ENCODE data around the gene ABLIM3. TPM values are rescaled to one million over a fixed set of nuclear protein-coding genes. Genes with fewer than 3 reads are reported as not detected.

Gene ABLIM3
- total and polyA plus RNA-seq, 2 of the 13 experiments (the other 11 are each of a cell fraction or from before 2014, with no cell fraction given) = 0.53 to 6.3 TPM

DNA sequence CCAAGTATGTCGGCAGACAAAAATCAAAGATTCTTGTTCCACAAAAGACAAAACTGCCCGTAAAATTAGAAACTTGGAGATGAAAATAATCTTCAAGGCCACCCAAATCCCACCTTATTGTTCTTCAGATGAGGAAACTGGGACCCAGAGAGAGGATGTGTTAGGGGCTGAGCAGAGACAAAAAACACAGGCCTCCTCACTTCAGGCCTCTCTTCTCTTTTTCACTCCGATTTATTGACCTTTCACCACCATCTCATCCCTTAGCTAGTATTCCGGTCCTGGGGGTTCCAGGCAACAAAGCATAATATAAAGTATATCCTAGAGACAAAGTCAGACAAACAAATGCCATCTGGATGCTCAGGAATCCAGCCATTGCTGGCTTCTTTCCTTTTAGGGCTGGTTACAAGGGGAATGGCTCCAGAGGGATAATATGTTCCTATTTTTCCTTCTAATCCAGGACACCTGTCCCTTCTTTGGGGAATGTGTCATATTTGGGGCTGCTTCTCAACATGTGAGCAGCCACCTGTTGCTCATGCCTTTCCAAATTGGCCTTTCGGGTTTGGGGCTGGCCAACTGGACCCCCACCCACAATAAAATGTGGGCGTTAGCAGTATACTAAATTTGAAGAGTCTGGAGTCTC, 88.1 kb downstream of the ABLIM3 start (continued):
- TF ChIP-seq, protein P1, sequence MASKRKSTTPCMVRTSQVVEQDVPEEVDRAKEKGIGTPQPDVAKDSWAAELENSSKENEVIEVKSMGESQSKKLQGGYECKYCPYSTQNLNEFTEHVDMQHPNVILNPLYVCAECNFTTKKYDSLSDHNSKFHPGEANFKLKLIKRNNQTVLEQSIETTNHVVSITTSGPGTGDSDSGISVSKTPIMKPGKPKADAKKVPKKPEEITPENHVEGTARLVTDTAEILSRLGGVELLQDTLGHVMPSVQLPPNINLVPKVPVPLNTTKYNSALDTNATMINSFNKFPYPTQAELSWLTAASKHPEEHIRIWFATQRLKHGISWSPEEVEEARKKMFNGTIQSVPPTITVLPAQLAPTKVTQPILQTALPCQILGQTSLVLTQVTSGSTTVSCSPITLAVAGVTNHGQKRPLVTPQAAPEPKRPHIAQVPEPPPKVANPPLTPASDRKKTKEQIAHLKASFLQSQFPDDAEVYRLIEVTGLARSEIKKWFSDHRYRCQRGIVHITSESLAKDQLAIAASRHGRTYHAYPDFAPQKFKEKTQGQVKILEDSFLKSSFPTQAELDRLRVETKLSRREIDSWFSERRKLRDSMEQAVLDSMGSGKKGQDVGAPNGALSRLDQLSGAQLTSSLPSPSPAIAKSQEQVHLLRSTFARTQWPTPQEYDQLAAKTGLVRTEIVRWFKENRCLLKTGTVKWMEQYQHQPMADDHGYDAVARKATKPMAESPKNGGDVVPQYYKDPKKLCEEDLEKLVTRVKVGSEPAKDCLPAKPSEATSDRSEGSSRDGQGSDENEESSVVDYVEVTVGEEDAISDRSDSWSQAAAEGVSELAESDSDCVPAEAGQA (IDR thresholded peaks at IDR 0.05; ENCODE audit: low read depth) = no peak
- TF ChIP-seq, protein P1 (CRISPR knock-in tag; IDR thresholded peaks at IDR 0.05; ENCODE audit: borderline replicate concordance) = no peak
- TF ChIP-seq, protein P2, sequence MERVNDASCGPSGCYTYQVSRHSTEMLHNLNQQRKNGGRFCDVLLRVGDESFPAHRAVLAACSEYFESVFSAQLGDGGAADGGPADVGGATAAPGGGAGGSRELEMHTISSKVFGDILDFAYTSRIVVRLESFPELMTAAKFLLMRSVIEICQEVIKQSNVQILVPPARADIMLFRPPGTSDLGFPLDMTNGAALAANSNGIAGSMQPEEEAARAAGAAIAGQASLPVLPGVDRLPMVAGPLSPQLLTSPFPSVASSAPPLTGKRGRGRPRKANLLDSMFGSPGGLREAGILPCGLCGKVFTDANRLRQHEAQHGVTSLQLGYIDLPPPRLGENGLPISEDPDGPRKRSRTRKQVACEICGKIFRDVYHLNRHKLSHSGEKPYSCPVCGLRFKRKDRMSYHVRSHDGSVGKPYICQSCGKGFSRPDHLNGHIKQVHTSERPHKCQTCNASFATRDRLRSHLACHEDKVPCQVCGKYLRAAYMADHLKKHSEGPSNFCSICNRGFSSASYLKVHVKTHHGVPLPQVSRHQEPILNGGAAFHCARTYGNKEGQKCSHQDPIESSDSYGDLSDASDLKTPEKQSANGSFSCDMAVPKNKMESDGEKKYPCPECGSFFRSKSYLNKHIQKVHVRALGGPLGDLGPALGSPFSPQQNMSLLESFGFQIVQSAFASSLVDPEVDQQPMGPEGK (CRISPR knock-in tag; IDR thresholded peaks at IDR 0.05) = no peak
- TF ChIP-seq PAX8 (CRISPR knock-in tag; IDR thresholded peaks at IDR 0.05; ENCODE audit: borderline replicate concordance) = no peak

DNA sequence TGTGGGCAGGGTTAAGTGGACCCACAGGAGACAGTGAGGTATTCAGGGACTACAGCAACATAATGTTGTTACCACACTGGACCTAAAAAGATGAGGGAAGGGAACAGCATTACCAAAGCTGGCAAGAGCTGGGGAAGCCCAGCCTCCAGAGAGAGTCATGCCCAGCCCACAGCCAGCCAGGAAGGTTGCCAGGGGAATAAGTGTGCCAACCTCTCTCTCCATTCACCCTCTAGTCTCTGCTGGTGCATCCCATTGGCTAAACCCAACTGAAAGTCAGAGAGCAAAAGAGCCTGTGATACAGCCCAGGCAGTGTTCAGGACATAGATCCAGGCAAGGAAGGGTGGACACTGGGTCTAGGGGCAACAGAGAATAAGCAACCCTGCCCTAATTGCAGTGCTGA, 94.5 kb downstream of the ABLIM3 start:
- H3K4me3 ChIP-seq (replicated peaks in 1 of 3; ENCODE audit: insufficient read depth in 1 of 3, low read depth in 2 of 3, low read length in 3 of 3) = no peak overlapping the region
- ATAC-seq (no peak), FAIRE-seq (no peak), DNase-seq (ENCODE audit: low spot score) (no peak)
- CTCF ChIA-PET (ENCODE audit: low intra/inter-chr PET ratio, low total read pairs) = no interaction called here
- no peak overlapping the region for H2AFZ ChIP-seq (ENCODE audit: low read length)
- POLR2A ChIA-PET = no interaction called here
- TF ChIP-seq ZNF713 (CRISPR knock-in tag; IDR thresholded peaks at IDR 0.05) (no peak), SOX6 (IDR thresholded peaks at IDR 0.05) (no peak), SOX6 (CRISPR knock-in tag; IDR thresholded peaks at IDR 0.05) (no peak)
- TF ChIP-seq, protein P3, sequence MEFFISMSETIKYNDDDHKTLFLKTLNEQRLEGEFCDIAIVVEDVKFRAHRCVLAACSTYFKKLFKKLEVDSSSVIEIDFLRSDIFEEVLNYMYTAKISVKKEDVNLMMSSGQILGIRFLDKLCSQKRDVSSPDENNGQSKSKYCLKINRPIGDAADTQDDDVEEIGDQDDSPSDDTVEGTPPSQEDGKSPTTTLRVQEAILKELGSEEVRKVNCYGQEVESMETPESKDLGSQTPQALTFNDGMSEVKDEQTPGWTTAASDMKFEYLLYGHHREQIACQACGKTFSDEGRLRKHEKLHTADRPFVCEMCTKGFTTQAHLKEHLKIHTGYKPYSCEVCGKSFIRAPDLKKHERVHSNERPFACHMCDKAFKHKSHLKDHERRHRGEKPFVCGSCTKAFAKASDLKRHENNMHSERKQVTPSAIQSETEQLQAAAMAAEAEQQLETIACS (CRISPR knock-in tag; IDR thresholded peaks at IDR 0.05) = no peak
- no TSS peak for BruUV-seq (replicated peaks)
- H3K36me3 ChIP-seq (replicated peaks in 1 of 2; ENCODE audit: control insufficient read depth in 1 of 2, insufficient read depth in 2 of 2, low read length in 2 of 2) = no peaks in the 10 kb centered on the region
- no peaks in the 10 kb centered on the region for H3K4me1 ChIP-seq (ENCODE audit: insufficient read depth, low read length)
- intact Hi-C loops (cut with micrococcal nuclease; ENCODE audit: unreplicated experiment) (no loop called here), in situ Hi-C loops (cut with HindIII; ENCODE audit: extremely low pct_ligation_motif_present, low pct_unique_long_range_greater_than_20kb) (no loop called here)
- no peak overlapping the region for H3K9ac ChIP-seq (ENCODE audit: insufficient read depth, low read depth, low read length)
- no peak overlapping the region for H3K4me2 ChIP-seq (ENCODE audit: low read depth, low read length)
- no peaks in the 10 kb centered on the region for H3K9me3 ChIP-seq (ENCODE audit: low read length)
- no peaks in the 10 kb centered on the region for H4K20me1 ChIP-seq (ENCODE audit: insufficient read depth, low read length)
- no peaks in the 10 kb centered on the region for H3K27me3 ChIP-seq (ENCODE audit: control insufficient read depth in 1 of 2, insufficient read depth in 2 of 2, low read length in 2 of 2)
- H3K27ac ChIP-seq (ENCODE audit: extremely low read length, insufficient read depth, low read length) = no peak overlapping the region
- H3K79me2 ChIP-seq (ENCODE audit: insufficient read depth, low read length) = no peaks in the 10 kb centered on the region
